ENCODE results near the gene CD300LD. TPM values are rescaled to one million over a fixed set of nuclear protein-coding genes. Genes with fewer than 3 reads are reported as not detected.
"Not testable (repeated sequence)": the region's sequence is repeated elsewhere in the genome, so short reads cannot be mapped to it uniquely, and the experiment has no call there.

Gene CD300LD
- total RNA-seq, 2 experiments from 2014 or later, result 0.18 TPM; not detected in 1

DNA sequence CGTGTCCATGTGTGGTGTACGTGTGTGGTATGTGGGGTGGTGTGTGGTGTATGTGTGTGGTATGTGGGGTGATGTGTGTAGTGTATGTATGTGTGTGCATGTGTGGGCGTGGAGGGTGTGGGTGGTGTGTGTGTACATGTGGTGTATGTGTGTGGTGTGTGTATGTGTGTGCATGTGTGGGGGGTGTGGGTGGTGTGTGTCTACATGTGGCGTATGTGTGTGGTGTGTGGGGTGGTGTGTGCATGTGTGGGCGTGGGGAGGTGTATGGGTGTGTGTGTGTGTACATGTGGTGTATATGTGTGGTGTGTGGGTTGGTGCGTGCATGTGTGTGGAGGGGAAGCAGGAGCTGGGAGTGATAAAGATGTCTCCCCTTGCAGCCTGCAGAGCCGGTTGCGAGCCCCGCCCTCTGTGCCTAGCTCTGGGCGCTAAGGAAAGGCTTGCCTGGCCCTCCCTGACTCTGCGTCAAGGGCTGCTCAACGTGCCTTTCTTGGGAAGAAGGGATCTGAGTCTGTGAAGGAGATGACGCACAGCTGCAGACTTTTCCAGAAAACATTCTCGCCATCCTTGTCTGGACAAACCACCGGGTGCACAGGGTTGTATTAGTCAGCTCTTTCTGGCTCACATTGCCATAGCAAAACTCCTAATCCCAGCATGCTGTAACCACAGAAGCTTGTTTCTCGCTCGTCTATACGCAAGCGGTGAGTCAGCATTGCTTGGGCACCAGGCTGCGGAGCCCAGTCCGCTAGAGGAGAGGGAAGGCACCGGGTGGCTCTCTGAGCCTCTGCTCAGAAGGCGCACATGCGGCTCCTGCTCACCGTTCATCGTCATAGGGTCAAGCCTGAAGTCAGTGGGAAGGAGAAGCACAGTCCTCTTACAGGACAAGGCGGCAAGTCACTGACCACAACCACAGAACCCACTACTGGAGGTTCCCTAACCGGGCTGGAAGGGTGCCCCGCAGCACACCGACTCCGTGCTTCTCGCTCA, 22.8 kb downstream of the CD300LD start:
- intact Hi-C loops (cut with DNase I, micrococcal nuclease), result loop anchor here in 1 of 2 experiments (5.0 kb wide), 1 partner anchor 168 kb away; the partner anchor contains the start of gene RAB37
- DNase-seq (peak; percentile 73), ATAC-seq (peak; percentile 79)
- ChIA-PET POLR2A (interaction anchor here (0.6 kb wide), 1 partner anchor 797 kb away, joined by 4 read pairs; no protein-coding TSS in a partner anchor), CTCF (interaction anchor here (0.7 to 1.2 kb wide), 2 partner anchors 30 to 35 kb away, joined by 3 read pairs; no protein-coding TSS in a partner anchor)
- H3K9me3 Mint-ChIP-seq (ENCODE audit: low read depth), result no peaks in the 10 kb centered on the region
- no peak overlapping the region for H3K27ac Mint-ChIP-seq
- peaks cover 25% of the 10 kb centered on the region for H3K4me1 Mint-ChIP-seq
- no peak overlapping the region for H3K4me3 Mint-ChIP-seq
- no peaks in the 10 kb centered on the region for H3K36me3 Mint-ChIP-seq (ENCODE audit: low read depth)
- H3K27me3 Mint-ChIP-seq, result peaks cover 8% of the 10 kb centered on the region

DNA sequence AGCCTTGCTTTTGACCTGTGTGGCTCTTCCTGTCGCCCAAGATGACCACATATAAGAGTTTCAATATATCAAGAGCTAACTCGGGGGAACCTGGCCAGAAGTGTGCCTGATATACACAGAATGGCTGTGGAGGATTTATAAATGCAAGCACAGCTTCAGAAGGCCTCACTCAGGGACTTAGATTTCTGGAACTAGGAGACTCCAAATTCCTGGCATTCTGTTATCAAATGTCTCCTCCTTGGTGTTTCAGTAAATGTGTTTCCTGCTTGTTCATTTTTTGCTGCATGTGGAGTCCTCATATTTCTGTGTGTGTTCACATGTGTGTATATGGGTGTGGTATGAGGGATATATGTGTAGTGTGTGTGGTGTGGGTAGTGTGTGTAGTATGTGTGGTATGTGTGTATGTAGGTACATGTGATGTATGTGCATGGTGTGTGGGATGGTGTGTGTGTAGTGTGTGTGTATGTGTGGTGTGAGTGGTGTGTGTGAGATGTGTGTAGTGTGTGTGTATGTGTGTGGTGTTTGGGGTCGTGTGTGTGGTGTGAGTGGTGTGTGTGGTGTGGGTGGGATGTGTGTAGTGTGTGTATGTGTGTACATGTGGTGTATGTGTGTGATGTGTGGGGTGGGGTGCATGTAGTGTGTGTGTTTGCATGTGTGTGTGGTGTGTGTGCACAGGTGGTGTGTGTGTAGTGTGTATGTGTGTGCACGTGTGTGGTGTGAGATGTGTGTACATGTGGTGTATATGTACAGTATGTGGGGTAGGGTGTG, 23.8 kb downstream of the CD300LD start:
- H3K4me1 Mint-ChIP-seq, result peaks cover 25% of the 10 kb centered on the region
- no peak overlapping the region for H3K4me3 Mint-ChIP-seq
- DNase-seq (no peak), ATAC-seq (no peak)
- H3K36me3 Mint-ChIP-seq (ENCODE audit: low read depth), result no peaks in the 10 kb centered on the region
- CTCF ChIA-PET, result no interaction called here
- POLR2A ChIA-PET, result no interaction called here
- no peaks in the 10 kb centered on the region for H3K9me3 Mint-ChIP-seq (ENCODE audit: low read depth)
- H3K27me3 Mint-ChIP-seq, result peaks cover 8% of the 10 kb centered on the region
- intact Hi-C loops (cut with DNase I, micrococcal nuclease), result loop anchor here in 1 of 2 experiments (5.0 kb wide), 1 partner anchor 169 kb away; the partner anchor contains the start of gene RAB37
- no peak overlapping the region for H3K27ac Mint-ChIP-seq

DNA sequence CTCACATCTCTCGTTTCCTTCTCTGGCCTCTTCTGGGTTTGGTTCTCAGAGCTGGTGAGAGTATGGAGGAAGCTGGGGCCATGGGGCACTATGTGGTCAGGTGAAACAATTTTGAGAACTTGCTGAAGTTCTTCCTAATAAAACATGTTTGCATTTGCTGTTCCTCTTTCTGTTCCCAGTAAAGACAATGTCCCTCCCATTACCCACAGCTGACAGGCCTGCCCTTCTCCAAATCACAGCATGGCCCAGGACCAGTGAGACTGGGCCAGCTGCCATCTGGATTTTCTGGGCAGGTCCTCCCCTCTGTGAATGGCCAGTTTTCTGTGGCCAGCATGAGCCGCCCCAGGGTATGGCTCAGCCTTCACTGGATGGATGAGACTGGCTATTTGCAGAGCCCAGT, 24.7 kb downstream of the CD300LD start, which contains the start of gene CD300H:
TSS of gene CD300H (minus strand) at position 113 of the 400 bp plus-strand sequence.
- peaks cover 8% of the 10 kb centered on the region for H3K27me3 Mint-ChIP-seq
- intact Hi-C loops (cut with DNase I, micrococcal nuclease), result loop anchor here in 1 of 2 experiments (5.0 kb wide), 1 partner anchor 170 kb away; the partner anchor contains the start of gene RAB37
- POLR2A ChIA-PET, result no interaction called here
- H3K36me3 Mint-ChIP-seq (ENCODE audit: low read depth), result no peaks in the 10 kb centered on the region
- H3K4me3 Mint-ChIP-seq, result no peak within 1 kb of the TSS
- CTCF ChIA-PET, result interaction anchor here (0.5 to 2.1 kb wide), 5 partner anchors 9 to 324 kb away, joined by 3 to 13 read pairs (median 10); no protein-coding TSS in a partner anchor
- H3K27ac Mint-ChIP-seq, result no peak within 1 kb of the TSS
- ATAC-seq (no peak), DNase-seq (no peak)
- H3K9me3 Mint-ChIP-seq (ENCODE audit: low read depth), result no peaks in the 10 kb centered on the region
- H3K4me1 Mint-ChIP-seq, result peaks cover 25% of the 10 kb centered on the region

DNA sequence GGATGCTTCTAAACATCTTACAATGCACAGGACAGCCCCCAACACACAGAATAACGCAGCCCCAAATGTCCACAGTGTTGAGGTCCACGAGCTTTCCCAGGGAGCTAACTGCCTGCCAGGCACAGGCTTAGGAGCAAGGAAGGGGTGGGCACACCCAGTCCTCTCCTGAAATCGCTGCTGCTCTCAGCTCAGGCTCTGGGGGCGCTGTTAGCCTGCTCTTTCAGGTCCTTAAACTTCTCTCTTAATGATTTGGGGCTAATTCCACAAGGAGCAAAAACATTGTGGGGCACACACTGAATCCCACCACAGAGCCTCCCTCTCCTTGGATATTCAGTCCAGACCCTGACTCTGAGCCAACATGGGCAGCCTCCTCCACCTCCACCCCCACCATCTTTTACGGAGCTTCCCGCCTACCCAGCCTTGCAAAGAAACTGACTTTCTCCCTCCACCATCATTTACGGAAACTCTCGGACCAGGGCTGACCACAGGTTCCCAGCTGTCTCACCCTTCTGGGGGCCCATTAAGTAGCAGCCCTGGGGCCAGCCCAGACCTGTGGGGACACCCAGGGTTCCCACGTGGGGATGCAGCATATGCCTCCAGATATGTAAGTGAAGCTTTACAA, 25.8 kb downstream of the CD300LD start:
- POLR2A ChIA-PET, result no interaction called here
- ATAC-seq, result peak; percentile 47

DNA sequence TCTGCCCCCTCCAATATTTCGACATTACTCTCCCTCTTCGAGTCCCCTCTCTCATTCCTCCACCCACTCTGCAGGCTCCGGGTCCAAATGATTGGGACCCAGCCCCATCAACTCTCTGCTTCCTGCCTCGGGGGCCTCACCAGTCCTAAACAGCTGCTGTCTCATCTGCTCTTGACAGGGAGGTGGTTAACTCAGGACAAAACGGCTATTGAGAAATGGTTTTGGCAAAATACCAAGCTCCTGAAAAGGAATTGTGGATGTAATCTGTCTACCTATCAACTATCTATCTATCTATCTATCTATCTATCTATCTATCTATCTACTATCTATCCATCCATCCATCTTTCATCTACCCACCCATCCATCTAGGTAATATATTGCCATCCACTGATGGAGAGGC, 27.0 kb downstream of the CD300LD start:
- CTCF ChIA-PET, result interaction anchor here (2.0 kb wide), 1 partner anchor 172 kb away, joined by 9 read pairs; the partner anchor contains the start of gene RAB37
- Mint-ChIP-seq H3K27me3 (peaks cover 8% of the 10 kb centered on the region), H3K9me3 (ENCODE audit: low read depth) (no peaks in the 10 kb centered on the region), H3K27ac (no peak overlapping the region), H3K36me3 (ENCODE audit: low read depth) (no peaks in the 10 kb centered on the region), H3K4me3 (no peak overlapping the region), H3K4me1 (peaks cover 24% of the 10 kb centered on the region)
- intact Hi-C loops (cut with DNase I, micrococcal nuclease), result loop anchor here in 1 of 2 experiments (5.0 kb wide), 1 partner anchor 172 kb away; the partner anchor contains the start of gene RAB37
- DNase-seq (no peak), ATAC-seq (no peak)
- POLR2A ChIA-PET, result no interaction called here

More for the DNA sequence above, 25.8 kb downstream of the CD300LD start:
- intact Hi-C loops (cut with DNase I, micrococcal nuclease), result loop anchor here in 1 of 2 experiments (1.0 to 5.0 kb wide), 2 partner anchors 80 to 171 kb away; partner anchors contain the start of gene RAB37
- Mint-ChIP-seq H3K4me3 (no peak overlapping the region), H3K27ac (no peak overlapping the region), H3K36me3 (ENCODE audit: low read depth) (no peaks in the 10 kb centered on the region), H3K27me3 (peaks cover 8% of the 10 kb centered on the region), H3K9me3 (ENCODE audit: low read depth) (no peaks in the 10 kb centered on the region), H3K4me1 (peaks cover 23% of the 10 kb centered on the region)
- DNase-seq, result peak; percentile 66
- CTCF ChIA-PET, result interaction anchor here (0.5 to 2.1 kb wide), 23 partner anchors 8 to 747 kb away, joined by 3 to 13 read pairs (median 3); partner anchors contain the start of genes CD300LD and RAB37

DNA sequence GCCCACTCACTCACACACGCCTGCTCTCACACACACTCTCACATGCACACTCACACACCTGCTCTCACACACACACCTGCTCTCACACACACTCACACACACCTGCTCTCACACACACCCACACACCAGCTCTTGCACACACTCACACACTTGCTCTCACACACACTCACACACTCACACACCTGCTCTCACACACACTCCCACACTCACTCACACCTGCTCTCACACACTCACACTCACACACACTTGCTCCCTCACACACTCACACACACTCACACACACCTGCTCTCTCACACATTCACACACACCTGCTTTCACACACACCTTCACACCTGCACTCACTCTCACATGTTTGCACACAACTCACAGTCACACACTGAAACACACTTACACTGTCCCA, 28.7 kb downstream of the CD300LD start:
- Mint-ChIP-seq H3K4me3 (no peak overlapping the region), H3K36me3 (ENCODE audit: low read depth) (no peaks in the 10 kb centered on the region), H3K9me3 (ENCODE audit: low read depth) (no peaks in the 10 kb centered on the region), H3K27me3 (peaks cover 2% of the 10 kb centered on the region), H3K4me1 (peaks cover 24% of the 10 kb centered on the region), H3K27ac (no peak overlapping the region)
- intact Hi-C loops (cut with DNase I, micrococcal nuclease), result no loop called here
- ATAC-seq, result no peak
- ChIA-PET CTCF (no interaction called here), POLR2A (no interaction called here)
- DNase-seq, result no peak

DNA sequence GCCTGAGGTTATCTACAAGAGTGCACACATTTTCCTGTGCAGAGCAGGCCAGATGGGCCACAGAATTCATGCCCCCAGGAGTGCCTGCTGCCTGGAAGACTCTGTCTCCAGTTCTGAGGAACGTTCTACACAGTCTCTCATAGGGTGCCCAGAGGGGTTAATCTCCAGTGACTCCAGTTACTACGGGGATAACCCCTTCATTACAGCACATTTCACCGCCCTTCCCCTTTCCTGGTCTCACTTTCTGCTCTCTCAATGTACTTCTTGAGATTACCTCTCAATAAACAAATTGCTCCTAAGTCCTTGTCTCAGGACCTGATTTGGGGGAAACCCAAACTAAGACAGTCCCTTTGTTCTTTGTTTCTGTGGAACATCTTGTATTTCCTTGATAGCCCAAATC, 30.5 kb downstream of the CD300LD start:
- ChIA-PET CTCF (interaction anchor here (0.7 to 1.7 kb wide), 2 partner anchors 31 to 177 kb away, joined by 3 to 6 read pairs; partner anchors contain the start of gene CD300LB), POLR2A (no interaction called here)
- Mint-ChIP-seq H3K27ac (no peak overlapping the region), H3K4me3 (no peak overlapping the region), H3K4me1 (peaks cover 31% of the 10 kb centered on the region), H3K27me3 (no peaks in the 10 kb centered on the region), H3K9me3 (ENCODE audit: low read depth) (no peaks in the 10 kb centered on the region), H3K36me3 (ENCODE audit: low read depth) (no peaks in the 10 kb centered on the region)
- ATAC-seq, result no peak
- intact Hi-C loops (cut with DNase I, micrococcal nuclease), result no loop called here
- no peak for DNase-seq

DNA sequence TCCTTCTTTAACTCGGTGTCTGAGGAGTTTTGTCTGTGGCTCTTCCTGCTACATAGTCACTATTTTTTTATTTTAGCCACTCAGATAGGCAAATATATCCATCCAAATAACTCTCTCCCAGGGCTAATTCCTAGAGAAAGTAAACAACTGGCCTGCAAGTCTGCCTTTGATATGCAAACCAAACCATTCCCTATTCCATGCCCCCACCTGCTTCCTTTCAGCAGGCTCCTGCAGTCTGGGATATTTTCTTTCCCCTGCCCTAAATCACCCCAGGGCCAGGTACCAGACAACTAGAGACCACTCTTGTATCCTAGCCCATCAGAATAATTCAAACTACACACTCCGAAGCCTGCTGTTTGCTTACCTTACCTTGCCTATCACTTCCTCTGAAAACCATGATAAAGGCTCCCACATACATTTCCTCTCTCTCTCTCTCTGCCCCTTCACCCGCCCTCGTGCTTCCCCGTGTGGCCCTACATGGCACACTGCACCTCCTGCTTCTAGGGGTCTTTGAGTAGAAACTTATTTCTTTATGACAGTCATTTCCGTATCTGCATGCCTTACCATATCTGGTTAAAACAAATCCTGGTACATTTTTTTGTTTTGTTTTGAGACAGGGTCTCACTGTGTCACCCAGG, 33.1 kb downstream of the CD300LD start:
- no peaks in the 10 kb centered on the region for H3K36me3 Mint-ChIP-seq (ENCODE audit: low read depth)
- DNase-seq (peak; percentile 28), ATAC-seq (peak; percentile 72)
- H3K4me1 Mint-ChIP-seq, result peaks cover 31% of the 10 kb centered on the region
- no peak overlapping the region for H3K4me3 Mint-ChIP-seq
- ChIA-PET CTCF (interaction anchor here (0.6 to 1.8 kb wide), 2 partner anchors 8 to 146 kb away, joined by 3 to 10 read pairs; partner anchors contain the start of gene CD300H), POLR2A (no interaction called here)
- H3K27me3 Mint-ChIP-seq, result no peaks in the 10 kb centered on the region
- intact Hi-C loops (cut with DNase I, micrococcal nuclease), result no loop called here
- no peaks in the 10 kb centered on the region for H3K9me3 Mint-ChIP-seq (ENCODE audit: low read depth)
- peak overlapping the region; percentile 52 for H3K27ac Mint-ChIP-seq

DNA sequence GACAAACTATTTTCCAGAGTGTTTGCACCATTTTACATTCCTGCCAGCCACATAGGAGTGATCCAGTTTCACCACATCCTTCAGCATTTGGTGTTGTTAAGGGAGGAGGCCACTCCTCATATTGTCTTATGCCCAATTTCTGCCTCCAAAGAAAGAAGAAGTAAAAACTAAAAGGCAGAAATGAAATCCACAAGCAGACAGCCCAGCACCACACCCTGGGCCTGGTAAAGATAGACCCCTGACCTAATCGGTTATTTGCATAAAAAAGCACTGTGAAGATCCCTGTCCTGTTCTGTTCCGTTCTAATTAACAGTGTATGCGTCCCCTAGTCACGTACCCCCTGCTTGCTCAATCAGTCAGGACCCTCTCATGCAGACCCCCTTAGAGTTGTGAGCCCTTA, 33.7 kb downstream of the CD300LD start:
- H3K9me3 Mint-ChIP-seq (ENCODE audit: low read depth); DNase-seq; H3K27ac Mint-ChIP-seq; ATAC-seq; H3K27me3 Mint-ChIP-seq; H3K4me3 Mint-ChIP-seq; POLR2A ChIA-PET; intact Hi-C loops (cut with DNase I, micrococcal nuclease); H3K36me3 Mint-ChIP-seq (ENCODE audit: low read depth): not testable (repeated sequence)
- peaks cover 31% of the 10 kb centered on the region for H3K4me1 Mint-ChIP-seq
- CTCF ChIA-PET, result interaction anchor here (1.8 kb wide), 1 partner anchor 8 kb away, joined by 10 read pairs; the partner anchor contains the start of gene CD300H

DNA sequence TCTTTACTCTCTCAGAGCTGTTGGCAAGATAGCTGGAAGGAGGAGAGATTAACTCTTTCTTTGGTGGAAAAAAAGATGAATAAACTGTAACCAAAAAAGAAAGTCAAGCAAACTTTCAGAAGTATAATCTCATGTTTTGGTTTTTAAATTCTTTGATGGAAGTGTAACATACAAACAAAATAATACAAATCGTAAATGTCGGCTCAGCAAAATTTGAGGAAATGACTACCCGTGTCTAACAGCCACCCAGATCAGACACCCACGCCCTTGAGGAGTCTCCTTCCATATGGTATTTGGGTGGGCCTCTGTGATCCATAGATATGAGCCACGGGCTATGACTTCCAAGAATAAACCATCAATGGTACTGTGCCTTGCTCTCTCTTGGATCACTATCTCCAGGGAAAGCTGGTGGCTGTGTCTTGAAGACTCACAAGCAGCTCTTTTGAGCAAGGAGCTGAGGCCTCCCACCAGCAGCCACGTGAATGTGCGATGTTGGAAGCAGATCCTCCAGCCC, 36.6 kb downstream of the CD300LD start:
- no peaks in the 10 kb centered on the region for H3K9me3 Mint-ChIP-seq (ENCODE audit: low read depth)
- no peak overlapping the region for H3K27ac Mint-ChIP-seq
- H3K36me3 Mint-ChIP-seq (ENCODE audit: low read depth), result no peaks in the 10 kb centered on the region
- no peak overlapping the region for H3K4me3 Mint-ChIP-seq
- no peaks in the 10 kb centered on the region for H3K27me3 Mint-ChIP-seq
- H3K4me1 Mint-ChIP-seq, result peaks cover 24% of the 10 kb centered on the region
- POLR2A ChIA-PET, result no interaction called here
- ATAC-seq, result no peak
- CTCF ChIA-PET, result no interaction called here
- no peak for DNase-seq
- intact Hi-C loops (cut with DNase I, micrococcal nuclease), result no loop called here

Measured in activated CD4-positive, alpha-beta T cell treated with anti-CD3 and anti-CD28 coated beads for 36 hours (primary cell).